GM19324 (cell line): Measurements from ENCODE around the gene DAAM1.

Experiments
- ATAC-seq: cut with Tn5 transposase; IDR thresholded peaks from one replicate; pipeline ENCODE4 v1.9.1; 2021; ENCODE audit warnings: mild to moderate bottlenecking, moderate library complexity; ENCODE audit not compliant: unreplicated experiment, low FRiP score

DAAM1 gene

DNA sequence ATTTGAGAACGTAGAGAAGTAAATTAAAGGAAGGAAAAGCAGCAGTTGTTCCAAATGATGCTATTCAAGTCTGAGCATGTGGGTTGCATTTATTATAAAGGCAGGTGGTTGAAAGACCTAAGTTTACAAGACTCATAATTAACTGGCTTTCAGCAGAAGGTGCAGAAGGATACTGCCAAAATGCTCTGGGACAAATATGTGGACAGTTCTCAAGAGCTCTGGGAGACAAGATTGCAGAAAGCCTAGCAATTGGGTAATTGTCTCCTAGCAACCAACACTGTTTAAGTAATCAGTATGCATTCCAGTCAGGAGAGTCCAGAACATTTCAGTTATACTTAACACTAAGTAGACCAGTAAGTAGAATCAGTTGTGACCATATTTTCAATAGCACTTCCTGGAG is 145.2 kb downstream of the DAAM1 start:
- ATAC-seq, result no peak

DNA sequence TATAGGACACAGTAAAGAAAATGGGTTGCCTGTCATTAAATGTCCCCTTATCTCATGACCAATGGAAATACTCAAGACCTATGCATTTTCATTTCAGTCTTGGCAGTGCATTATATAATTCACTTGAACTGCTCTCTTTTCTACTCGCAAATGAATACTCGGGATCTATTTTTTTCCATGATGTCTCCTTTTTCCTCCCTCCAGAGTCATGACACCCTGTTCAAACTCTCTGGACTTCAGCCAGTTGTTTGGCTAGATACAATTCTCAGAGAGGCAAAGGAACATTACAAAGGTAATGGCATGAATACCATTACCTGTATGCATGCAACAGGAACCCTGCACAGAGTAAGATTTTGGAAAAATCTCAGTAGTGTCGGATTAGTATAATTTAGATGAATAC is 145.8 kb downstream of the DAAM1 start:
- no peak for ATAC-seq

DNA sequence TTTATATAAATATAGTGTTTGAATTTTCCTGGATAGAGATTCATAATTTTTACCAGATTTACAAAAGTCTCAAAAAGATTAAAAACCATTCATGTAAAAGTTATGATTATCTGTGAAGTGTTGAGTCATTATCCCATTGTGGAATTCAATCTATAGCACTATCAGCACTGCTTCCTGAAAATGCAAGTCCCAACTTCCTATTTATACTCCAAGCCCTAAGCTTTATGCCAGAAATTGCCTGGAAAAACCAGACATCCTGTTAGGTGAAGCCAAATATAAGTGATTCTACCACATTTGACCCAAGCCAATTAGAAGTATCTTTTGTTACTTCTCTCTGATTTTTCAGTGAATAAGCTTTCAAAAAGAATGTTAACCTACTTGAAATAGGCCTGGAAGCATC is 147.6 kb downstream of the DAAM1 start:
- no peak for ATAC-seq

DNA sequence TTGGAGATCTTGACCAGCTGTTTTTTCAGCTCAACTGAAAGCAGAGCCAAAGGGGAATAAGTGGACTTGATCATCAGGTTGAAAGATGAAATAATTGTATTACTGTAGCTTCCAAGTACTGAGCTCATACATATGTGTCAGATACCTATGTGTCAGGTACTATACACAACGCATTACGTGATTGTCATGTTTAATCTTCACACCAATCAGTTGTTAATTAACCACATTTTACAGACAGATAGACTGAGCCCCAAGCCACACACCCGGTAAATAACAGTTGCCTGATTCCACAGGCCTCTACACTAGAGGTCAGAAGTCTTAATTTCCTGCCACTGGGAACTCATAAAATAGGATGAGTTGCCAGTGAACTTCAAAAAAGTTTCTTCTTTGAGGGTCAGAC is 148.2 kb downstream of the DAAM1 start:
- no peak for ATAC-seq

DNA sequence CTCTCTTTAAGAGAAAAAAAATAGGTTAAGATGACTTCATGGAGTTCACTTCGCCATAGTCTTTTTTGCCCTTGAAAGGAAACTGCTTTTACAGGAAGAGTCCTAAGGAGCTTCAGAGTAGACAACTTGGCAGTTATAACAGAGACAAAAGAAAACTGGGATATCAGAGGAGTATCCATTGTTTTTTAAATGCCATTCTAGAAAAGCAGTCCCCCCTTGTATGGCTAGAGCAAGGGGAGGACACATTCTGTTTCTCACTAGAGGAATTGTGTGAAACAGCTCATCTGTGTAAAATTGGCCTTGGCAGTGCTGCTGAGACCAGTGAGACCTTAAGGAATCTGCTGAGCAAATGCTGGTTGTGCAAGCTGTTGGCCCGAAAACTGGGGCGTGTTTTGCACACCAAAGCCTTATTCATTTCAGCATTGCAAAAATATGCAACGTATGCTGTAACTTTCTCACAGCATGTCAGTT is 148.7 kb downstream of the DAAM1 start:
- ATAC-seq, result no peak

DNA sequence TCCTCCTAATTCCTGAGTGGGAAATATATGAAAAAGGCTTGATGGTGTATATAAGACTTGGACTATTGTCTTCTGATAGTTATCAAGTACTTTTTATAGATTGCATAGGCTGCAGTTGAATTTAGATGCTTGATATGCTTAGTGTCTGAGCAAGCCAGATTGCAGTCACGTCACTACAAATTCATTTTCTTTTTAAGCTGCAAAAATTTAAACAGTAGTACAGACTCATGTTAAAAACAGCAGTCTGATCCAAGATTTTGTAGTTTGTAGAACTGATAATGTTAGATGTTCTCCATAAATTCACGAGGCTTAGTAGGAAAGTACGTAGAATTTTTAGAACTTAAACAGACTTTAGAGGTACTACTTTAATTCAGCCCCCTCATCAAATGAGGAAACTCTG is 150.3 kb downstream of the DAAM1 start:
- no peak for ATAC-seq

DNA sequence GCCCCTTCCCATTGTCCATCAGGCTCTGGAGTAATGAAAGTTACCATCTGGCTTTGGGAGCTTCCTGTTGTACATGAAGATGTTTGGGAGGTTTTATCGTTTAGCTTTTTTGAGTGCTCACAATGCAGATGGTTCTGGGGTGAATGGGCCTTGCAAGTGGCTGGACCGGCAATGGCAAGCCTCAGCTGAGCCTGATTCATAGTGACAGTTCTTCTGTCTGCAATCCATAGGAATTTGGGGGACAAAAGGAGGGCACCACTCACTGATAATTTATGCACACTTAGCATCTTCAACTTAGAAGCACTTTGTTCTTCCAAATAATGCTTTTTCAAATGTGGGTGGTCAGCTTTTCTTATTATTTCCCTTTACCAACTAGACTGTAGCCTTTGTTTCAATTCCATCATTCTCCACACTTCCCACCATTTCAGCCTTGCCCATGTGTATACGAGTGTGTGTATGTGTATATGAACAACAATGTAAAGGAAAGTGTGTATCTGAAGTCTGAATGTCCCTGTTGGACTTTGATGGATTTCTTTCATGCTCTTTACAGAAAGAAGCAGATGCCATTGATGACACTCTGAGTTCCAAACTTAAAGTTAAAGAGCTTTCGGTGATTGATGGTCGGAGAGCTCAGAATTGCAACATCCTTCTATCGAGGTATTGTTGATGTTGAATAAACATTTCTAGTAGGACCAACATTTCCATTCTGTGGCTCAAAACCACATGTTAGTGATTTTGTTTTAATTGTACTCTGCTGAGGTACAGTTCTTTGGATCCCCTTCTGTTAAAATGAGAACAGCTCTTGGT is 151.3 kb downstream of the DAAM1 start:
- ATAC-seq, result no peak

DNA sequence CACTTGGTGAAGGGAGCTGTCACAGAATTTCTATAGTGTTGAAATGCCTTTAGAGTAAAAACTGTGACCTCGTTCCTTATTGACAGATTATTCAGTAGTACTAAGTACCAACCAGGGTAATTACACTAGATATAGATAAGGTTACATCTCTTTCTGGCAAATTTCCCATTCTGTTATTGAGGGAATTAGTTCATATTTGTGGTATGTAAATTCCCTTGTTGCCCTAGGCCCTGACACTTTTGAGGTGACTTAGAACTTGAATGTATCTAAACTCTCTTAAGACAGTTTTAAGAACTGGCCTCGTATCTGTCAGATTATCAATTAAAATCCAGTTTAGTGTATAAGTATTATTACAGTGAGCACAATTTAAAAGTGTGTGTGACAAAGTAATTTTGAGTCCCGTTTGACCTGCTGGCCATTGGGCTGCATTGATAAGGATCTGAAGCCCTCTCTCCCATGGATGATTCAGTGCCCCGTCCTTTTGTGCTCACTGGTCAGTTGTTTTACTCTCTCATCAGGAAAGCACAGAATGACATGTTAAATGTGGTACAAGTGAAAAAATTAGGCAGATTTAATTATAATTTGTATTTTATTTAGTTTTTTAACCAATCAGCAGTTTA is 153.5 kb downstream of the DAAM1 start:
- no peak for ATAC-seq

DNA sequence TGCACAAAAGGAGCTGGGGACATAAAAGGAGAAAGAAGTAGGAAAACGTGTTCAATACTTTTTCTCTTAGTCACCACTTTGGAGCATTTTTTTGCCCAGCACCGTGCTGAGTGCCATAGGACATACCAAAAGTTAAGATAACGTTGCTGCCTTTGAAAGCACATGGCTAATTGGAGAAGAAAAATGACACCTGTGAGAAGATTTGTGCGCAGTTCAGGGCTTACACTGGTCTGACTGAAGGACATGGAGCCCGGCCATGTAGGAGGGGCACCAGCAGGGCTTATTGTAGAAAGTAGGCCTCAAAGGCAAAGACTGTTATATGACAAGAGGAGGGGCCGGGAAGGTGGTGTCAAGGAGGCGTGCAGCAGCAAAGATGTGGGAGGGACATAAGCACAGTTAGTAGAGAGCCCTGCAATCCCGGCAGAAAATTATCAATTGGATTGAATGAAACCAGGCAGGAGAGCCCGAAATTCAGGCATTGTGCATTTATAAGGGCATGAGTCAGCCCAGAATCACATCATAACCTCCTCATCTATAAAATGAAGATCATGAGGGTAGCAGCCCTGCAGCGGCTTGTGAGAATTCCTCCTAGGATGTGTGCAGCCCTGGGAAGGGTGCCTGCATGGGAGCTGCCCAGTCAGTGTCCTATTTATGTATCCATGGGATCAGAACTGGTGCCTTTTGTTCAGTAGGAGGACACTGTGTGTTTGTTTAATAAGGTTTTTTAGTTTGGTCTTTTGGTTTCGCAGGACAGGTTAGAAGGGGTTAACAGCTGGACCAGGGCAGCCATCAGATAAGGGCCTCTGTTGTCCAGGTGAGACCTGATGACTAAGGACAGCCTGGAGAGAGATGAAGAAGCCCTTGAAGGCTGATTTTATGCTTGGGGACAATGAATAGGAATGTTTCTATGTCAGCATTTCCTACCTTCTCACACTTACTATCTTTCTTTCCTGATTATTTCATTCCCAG is 154.3 kb downstream of the DAAM1 start:
- ATAC-seq, result no peak

DNA sequence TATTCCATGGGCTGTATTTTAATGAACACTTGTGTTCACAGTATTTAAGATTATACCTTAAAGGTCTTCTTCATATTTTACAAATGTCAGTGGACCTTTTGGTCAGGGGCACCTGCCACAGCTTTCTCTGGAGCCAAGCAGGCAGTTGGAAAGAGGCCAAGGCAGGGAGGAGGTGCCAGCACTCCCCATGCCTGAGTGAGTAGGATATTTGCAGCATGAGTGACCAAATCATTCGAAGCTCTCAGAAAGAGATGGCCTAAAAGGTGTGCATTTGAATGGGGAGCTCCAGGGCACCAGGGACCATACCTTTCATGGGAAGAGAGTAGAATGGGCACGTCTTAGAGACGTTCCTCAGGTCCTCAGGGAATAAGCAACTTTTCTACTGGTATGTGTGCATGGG is 155.1 kb downstream of the DAAM1 start:
- no peak for ATAC-seq

DNA sequence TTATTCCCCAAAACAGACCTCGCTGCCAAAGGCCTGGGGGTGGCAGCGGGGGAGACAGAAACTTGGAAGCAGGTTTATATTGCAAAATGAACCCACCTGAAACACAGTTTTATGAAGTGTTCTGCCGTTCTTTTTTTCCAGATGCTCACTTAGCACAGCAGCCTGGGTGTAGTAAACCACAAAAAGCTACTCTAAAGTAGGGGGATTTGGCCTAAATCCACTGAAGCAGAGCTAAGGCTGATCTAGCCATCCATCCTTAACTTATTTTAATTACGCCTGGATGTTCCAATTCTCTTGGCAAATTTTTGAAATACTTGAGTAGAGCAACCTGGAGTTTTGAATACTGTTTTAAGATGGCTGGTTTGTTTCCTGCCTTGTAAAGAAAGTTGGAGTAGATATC is 155.5 kb downstream of the DAAM1 start:
- ATAC-seq, result no peak

DNA sequence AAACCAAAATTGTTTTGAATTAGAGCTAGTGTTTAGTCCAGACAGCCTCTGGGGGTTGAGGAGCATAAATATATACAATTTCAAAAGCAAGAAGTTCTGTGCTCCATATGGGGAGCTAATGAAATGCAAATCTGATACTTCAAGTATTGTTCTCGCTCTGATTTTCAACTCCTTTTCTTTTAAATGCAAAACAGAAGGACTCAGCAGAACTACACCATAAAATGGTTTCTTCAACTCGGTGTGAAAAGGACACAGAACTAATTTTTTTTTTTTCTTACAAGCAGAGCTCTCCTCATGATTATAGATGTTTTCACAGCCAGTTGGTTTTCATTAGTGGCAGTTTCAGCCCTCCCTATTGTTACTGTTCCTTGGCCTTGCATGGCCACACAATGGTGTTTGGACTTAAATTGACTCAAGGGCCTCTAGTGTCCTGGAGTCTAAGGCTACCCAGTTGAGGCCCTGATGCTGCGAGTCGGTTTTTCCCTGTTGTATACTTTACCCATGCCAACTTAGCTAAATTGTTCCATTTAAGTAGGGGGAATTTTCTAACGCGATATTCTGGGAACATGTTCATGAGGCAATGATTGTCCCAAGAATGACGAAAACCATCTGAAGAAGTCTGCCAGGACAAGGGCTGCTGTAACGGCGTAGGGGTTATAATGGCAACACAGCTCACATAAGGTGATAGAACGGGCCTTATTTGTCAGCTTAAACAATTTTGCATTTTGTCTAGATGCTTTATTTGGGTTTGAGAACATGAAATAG is 156.4 kb downstream of the DAAM1 start:
- ATAC-seq, result no peak

DNA sequence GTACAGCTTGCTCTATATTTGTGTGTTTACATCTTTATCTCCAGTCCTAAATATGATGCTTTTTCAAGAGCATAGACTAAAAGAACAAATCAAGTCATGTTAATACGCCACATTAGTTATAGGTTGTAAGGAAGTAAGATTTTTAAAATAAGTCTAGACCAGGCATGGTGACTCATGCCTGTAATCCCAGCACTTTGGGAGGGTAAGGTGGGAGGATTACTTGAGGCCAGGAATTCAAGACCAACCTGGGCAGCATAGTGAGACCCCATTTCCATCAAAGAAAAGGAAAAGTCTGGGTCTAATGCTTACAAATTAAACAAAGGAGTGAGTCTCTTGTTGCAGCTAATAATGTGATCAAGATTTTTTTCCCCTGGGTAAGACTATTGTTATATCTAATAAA is 157.9 kb downstream of the DAAM1 start:
- no peak for ATAC-seq

DNA sequence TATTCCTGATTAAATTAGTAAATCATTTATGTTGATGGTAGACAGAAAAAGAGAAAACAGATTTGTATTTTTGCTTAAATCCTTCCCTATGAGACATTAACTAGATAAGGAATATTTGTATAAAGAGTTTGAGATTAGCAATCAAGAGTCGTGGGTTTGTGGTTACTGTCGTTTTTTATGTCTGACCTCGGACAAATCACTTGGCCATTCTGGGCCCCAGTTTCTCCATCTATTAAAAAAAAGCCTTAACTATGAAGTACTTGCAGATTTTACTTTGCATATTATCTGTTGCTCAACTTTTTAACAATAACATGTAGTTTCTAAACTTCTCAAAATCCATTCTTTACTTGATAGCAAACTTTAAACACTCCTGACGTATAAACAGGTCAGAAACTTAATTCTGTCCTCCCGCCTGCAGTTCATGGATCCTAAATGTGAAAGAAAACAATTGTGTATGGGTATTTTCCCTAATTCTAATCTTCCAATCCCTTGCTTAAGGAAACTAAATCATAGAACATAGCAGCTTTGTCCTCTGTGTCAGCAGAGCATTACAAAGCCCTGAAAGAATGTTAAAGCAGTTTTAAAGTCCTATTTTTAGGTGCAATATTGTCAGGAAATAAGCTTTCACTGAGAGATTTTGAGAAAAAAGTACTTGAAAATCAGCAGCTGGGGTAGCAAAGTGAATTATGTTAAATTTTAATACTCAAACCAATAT is 158.5 kb downstream of the DAAM1 start:
- ATAC-seq, result no peak

DNA sequence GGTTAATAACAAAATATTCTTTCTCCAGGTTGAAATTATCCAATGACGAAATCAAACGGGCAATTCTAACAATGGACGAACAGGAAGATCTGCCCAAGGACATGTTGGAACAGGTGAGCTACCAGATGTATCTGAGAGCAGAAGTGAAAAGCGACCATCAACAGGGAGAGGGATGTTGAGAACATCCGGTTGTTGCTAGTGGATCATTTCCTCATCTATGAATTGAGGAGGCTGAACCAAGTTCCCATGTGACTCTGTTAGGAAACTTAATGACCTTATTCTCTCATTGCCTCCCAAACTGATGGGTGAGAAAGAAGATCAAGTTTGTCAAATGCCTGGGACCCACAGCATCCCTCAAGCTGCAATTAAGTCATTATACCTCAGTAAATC is 159.0 kb downstream of the DAAM1 start:
- no peak for ATAC-seq

DNA sequence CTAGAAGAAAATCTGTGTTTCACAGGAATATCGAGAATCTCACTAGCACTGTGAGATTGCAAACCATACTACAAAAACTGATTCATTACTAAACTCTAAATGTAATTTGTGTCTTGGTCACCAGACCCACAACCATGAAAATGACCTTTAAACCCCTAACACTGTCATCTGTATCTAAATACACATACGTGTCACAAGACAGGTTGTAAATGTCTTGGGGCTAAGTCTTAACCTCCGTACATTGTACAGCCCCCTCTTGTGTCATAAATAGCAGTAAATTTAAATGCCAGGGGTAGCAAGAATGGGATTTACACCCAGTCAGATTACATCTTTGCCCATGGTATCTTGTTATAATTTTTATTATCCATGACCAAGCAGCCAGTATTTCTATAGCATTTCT is 159.4 kb downstream of the DAAM1 start:
- no peak for ATAC-seq

DNA sequence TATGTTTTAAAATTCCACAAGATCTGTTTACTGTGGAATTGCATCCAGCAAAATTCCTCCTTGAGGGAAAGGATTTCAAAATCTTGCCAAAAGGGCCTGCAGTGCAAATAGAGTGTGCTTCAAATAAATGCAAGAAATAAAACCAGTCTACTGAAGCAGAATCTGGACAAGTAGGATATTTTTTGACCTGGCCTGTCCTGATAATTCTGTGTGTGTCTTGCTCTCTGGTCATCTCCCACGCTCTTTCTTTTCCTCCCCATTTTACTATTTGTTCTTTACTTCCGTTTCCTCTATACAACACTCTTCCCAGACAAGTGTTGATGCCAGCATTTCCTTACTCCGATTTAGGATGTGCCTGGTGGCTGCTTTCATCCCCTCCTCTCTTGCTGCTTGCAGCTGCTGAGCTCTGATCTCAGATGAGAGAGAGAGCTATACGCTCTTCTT is 160.8 kb downstream of the DAAM1 start:
- no peak for ATAC-seq

DNA sequence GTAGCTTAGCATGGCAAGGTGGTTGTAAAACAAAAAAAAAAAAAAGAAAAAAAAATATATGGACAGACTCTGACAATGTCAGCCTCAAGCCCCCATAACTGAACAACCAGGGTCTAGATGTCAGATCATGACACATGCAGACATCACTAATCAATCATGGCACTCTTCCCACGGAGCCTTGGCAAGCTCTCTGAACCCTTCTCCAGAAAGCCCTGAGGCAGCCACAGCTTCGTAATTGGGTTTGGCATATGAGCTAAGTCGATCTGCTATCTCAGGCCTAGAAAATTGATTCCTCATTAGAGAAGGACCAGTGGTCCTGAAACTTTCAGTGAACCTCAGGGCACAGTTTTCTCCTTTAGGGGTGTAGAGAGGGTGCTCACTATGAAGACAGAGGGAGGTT is 164.5 kb downstream of the DAAM1 start:
- ATAC-seq, result no peak

DNA sequence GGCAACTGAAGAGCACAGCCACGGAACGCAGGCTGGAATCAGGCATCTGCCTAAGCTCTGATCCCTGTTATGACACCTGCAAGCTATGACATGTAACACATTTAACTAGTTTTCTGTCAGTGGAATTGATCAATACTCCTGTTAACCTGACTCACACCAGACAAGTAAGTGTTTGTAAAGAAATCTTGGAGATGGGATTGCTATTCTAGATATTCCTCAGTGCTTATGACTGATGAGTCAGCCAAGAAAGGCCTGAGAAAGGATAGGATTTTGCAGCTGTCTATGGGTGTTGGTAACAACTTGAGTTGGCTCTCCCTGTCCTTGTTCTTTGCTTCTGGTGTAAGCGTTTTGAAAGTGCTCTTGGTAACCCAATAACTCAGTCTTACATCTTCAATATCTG is 166.2 kb downstream of the DAAM1 start:
- ATAC-seq, result no peak

DNA sequence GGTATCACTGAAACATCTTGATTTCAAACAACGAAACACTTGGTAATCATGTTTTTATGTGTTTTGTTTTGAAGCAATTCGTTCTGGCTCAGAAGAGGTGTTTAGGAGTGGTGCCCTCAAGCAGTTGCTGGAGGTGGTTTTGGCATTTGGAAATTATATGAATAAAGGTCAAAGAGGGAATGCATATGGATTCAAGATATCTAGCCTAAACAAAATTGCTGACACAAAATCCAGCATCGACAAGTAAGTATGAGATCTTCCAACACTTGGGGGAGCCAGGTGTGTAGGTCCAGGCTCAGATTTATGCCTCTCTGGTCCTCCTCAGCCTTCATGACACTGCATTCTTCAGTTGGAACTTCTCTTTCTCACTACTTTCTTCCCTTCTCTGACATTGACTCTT is 166.6 kb downstream of the DAAM1 start:
- ATAC-seq, result no peak
